HepG2 (cell line): ENCODE data around the gene LPO. TPM values are rescaled to one million over a fixed set of nuclear protein-coding genes. Genes with fewer than 3 reads are reported as not detected.

ENCODE experiments used
- ATAC-seq: fragments of 200-7000 bp; cut with Tn5 transposase; 3 replicates; pipeline ENCODE4 v1.9.1; 2020; ENCODE audit warnings: mild to moderate bottlenecking, moderate library complexity
- BruUV-seq: library from RNA; stranded (reverse); fragments of 400-500 nt; replicated peaks from 2 replicates; lab custom pipeline; 2021; lab: Mats Ljungman, UMichigan
- CTCF ChIA-PET: fragments of 300-600 bp; formaldehyde crosslinking; extraction: SDS; loops from one replicate; lab custom pipeline; 2021; ENCODE audit warnings: low total read pairs, inconsistent platforms, low intra/inter-chr PET ratio; lab: Yijun Ruan, JAX
- POLR2A ChIA-PET: fragments of 350-600 bp; sonication (Branson Sonifier 250); formaldehyde crosslinking; loops from one replicate; lab custom pipeline; 2020; ENCODE audit warnings: antibody characterized with exemption, inconsistent platforms; lab: Yijun Ruan, JAX
- DNase-seq: peaks from one replicate; pipeline ENCODE4 v3.0.0-alpha.2; 2015; ENCODE audit warnings: low spot score
- FAIRE-seq: peaks from 3 replicates; lab custom pipeline; 2011; peaks lifted over from hg19 to GRCh38; lab: Jason Lieb, UNC
- H2AFZ ChIP-seq: one replicate; pipeline ENCODE4 v1.6.1; 2011; ENCODE audit warnings: low read length, inconsistent platforms
- H3K27ac ChIP-seq: fragments of 300-600 bp; 3 replicates; pipeline ENCODE4 v1.8.0; 2011; ENCODE audit warnings: mixed run types, mild to moderate bottlenecking, mixed read lengths, low read length, inconsistent platforms; ENCODE audit not compliant: insufficient read depth; ENCODE audit errors: extremely low read length
- H3K27me3 ChIP-seq, 2 experiments: fragments of 200-600 bp in 1 of 2; 2 replicates in 1 of 2; 3 replicates in 1 of 2; pipeline versions ENCODE4 v1.6.0 to v1.8.0; 2011; ENCODE audit warnings: low read length in 2 of 2, mild to moderate bottlenecking in 2 of 2, moderate library complexity in 2 of 2, inconsistent platforms in 1 of 2; ENCODE audit not compliant: insufficient read depth in 2 of 2, control insufficient read depth in 1 of 2
- H3K36me3 ChIP-seq, 2 experiments: fragments of 200-600 bp in 1 of 2; replicated peaks in 1 of 2; 2 replicates in 1 of 2; 3 replicates in 1 of 2; pipeline versions ENCODE4 v1.5.1 to v1.8.0; 2011; ENCODE audit warnings: low read length in 2 of 2, inconsistent platforms in 1 of 2; ENCODE audit not compliant: insufficient read depth in 2 of 2, control insufficient read depth in 1 of 2
- H3K4me1 ChIP-seq: 2 replicates; pipeline ENCODE4 v1.5.1; 2012; ENCODE audit warnings: low read length, inconsistent platforms; ENCODE audit not compliant: insufficient read depth
- H3K4me2 ChIP-seq: 2 replicates; pipeline ENCODE4 v1.6.0; 2011; ENCODE audit warnings: low read depth, low read length, inconsistent platforms
- H3K4me3 ChIP-seq, 3 experiments: fragments of 200-600 bp in 1 of 3; sonication (generic), shearing (Covaris generic) in 1 of 3; replicated peaks in 1 of 3; 2 replicates each; pipeline ENCODE4 v1.5.1; 2011 to 2016; ENCODE audit warnings: low read length in 3 of 3, inconsistent platforms in 2 of 3, low read depth in 2 of 3, mild to moderate bottlenecking in 2 of 3, control low read depth in 1 of 3, mixed read lengths in 1 of 3; ENCODE audit not compliant: insufficient read depth in 1 of 3
- H3K79me2 ChIP-seq: one replicate; pipeline ENCODE4 v1.6.1; 2011; ENCODE audit warnings: low read length, inconsistent platforms; ENCODE audit not compliant: insufficient read depth
- H3K9ac ChIP-seq: 2 replicates; pipeline ENCODE4 v1.6.0; 2011; ENCODE audit warnings: mild to moderate bottlenecking, low read depth, low read length, inconsistent platforms; ENCODE audit not compliant: insufficient read depth
- H3K9me3 ChIP-seq: 2 replicates; pipeline ENCODE4 v1.5.1; 2012; ENCODE audit warnings: mild to moderate bottlenecking, low read length
- H4K20me1 ChIP-seq: 2 replicates; pipeline ENCODE4 v1.6.0; 2011; ENCODE audit warnings: inconsistent platforms, mild to moderate bottlenecking, low read length, moderate library complexity; ENCODE audit not compliant: insufficient read depth
- ATF7-NPFF ChIP-seq: sonication (generic); formaldehyde crosslinking; IDR thresholded peaks from 2 replicates; pipeline ENCODE4 v1.8.1; 2023; ENCODE audit warnings: mild to moderate bottlenecking, low read depth, missing genetic modification reagents, moderate library complexity
- GPN1 ChIP-seq: sonication (generic); formaldehyde crosslinking; IDR thresholded peaks from 2 replicates; pipeline ENCODE4 v1.5.1; 2020; ENCODE audit warnings: missing genetic modification reagents, borderline replicate concordance
- HMGXB3 ChIP-seq: sonication (generic); formaldehyde crosslinking; IDR thresholded peaks from 2 replicates; pipeline ENCODE4 v1.4.0; 2020; ENCODE audit warnings: missing genetic modification reagents, borderline replicate concordance
- NFIC ChIP-seq: IDR thresholded peaks from 2 replicates; pipeline ENCODE4 v1.6.1; 2012; ENCODE audit warnings: mild to moderate bottlenecking, low read length, inconsistent platforms
- PLRG1 ChIP-seq: fragments of 450-650 bp; conservative IDR thresholded peaks from 2 replicates; pipeline ENCODE4 v1.6.1; 2016
- PLSCR1 ChIP-seq: sonication (generic); formaldehyde crosslinking; IDR thresholded peaks from 2 replicates; pipeline ENCODE4 v1.5.0; 2020; ENCODE audit warnings: missing genetic modification reagents, mild to moderate bottlenecking, borderline replicate concordance
- TOE1 ChIP-seq: sonication (generic); formaldehyde crosslinking; IDR thresholded peaks from 2 replicates; pipeline ENCODE4 v1.4.0; 2020; ENCODE audit warnings: mild to moderate bottlenecking, missing genetic modification reagents
- ZFP36 ChIP-seq: fragments of 150-350 bp; IDR thresholded peaks from 2 replicates; pipeline ENCODE4 v1.6.1; 2018; ENCODE audit warnings: borderline replicate concordance, low read length, low read depth; ENCODE audit not compliant: partially characterized antibody
- ZFP36L1 ChIP-seq: sonication (generic); formaldehyde crosslinking; IDR thresholded peaks from 2 replicates; pipeline ENCODE4 v1.8.0; 2022; ENCODE audit warnings: mild to moderate bottlenecking, missing genetic modification reagents, moderate library complexity
- ZNF333 ChIP-seq: sonication (generic); formaldehyde crosslinking; IDR thresholded peaks from 2 replicates; pipeline ENCODE4 v1.4.0; 2020; ENCODE audit warnings: mild to moderate bottlenecking, missing genetic modification reagents, borderline replicate concordance
- ZNF597 ChIP-seq: sonication (generic); formaldehyde crosslinking; IDR thresholded peaks from 2 replicates; pipeline ENCODE4 v1.5.0; 2020; ENCODE audit warnings: missing genetic modification reagents
- ZNF839 ChIP-seq: sonication (generic); formaldehyde crosslinking; IDR thresholded peaks from 2 replicates; pipeline ENCODE4 v1.4.0; 2020; ENCODE audit warnings: missing genetic modification reagents, mild to moderate bottlenecking, borderline replicate concordance
- WGBS: methylation state at CpG from one replicate; pipeline ENCODE4 v1.1.6; 2017; ENCODE audit warnings: low lambda C conversion rate; 5-methylcytosine and 5-hydroxymethylcytosine counted together
- in situ Hi-C: cut with HindIII; loops from 2 replicates; pipeline ENCODE4 v1.10.0; 2017; ENCODE audit warnings: low pct_unique_long_range_greater_than_20kb; ENCODE audit not compliant: extremely low pct_ligation_motif_present
- intact Hi-C: fragments of 100-400 bp; cut with micrococcal nuclease; formaldehyde crosslinking; loops from one replicate; pipeline ENCODE4 v1.10.0; 2022; ENCODE audit not compliant: unreplicated experiment
- polyA plus RNA-seq, 8 experiments: library from polyadenylated mRNA; depleted of rRNA in 3 of 8; stranded (reverse) in 7 of 8; unstranded in 1 of 8; fragments of >200 nt; fragmentation: Illumina TruSeq in 4 of 8; extraction: Trizol in 4 of 8; gene quantifications; 2 replicates each; pipeline versions ENCODE4 v1.2.1 to v1.2.3, GENCODE V29; 2011 to 2016; ENCODE audit warnings: low read depth in 4 of 8, missing spikeins in 1 of 8, mixed read lengths in 1 of 8; ENCODE audit not compliant: insufficient read depth in 1 of 8
- total RNA-seq, 5 experiments: library from RNA; depleted of rRNA; stranded (reverse); fragments of >200 nt; fragmentation: Illumina TruSeq; extraction: Trizol; gene quantifications; 2 replicates each; pipeline ENCODE4 v1.2.3, GENCODE V29; 2016; ENCODE audit warnings: low read depth in 1 of 5

The LPO gene
- total and polyA plus RNA-seq, 2 of the 13 experiments (the other 11 are each of a cell fraction or from before 2014, with no cell fraction given), result not detected

- 49% methylated on average over 6 of the region's 6 CpGs for WGBS
- Histone ChIP-seq H3K4me3 (no peak overlapping the region), H3K27me3 (peaks cover 8 to 33% of the 10 kb centered on the region in 2 experiments; a peak in 4 of 5 replicates), H3K79me2 (no peaks in the 10 kb centered on the region), H3K27ac (no peak overlapping the region), H3K9ac (no peak overlapping the region), H2AFZ (no peak overlapping the region), H3K36me3 (no peaks in the 10 kb centered on the region), H3K4me1 (no peaks in the 10 kb centered on the region), H4K20me1 (no peaks in the 10 kb centered on the region), H3K4me2 (no peak overlapping the region), H3K9me3 (no peaks in the 10 kb centered on the region)
- no peak for TF ChIP-seq ATF7-NPFF (CRISPR knock-in tag)
- in situ Hi-C loops, result no loop called here
- BruUV-seq, result no TSS peak
- no peak for DNase-seq
- ATAC-seq, result no peak
- FAIRE-seq, result no peak
- ChIA-PET CTCF (no interaction called here), POLR2A (no interaction called here)
- intact Hi-C loops, result no loop called here
Observed at GRCh38 chr17:58300336-58300735, 62.0 kb downstream of the LPO start.

GRCh38 chr17:58301504-58302150 is 63.2 kb downstream of the LPO start:
- 52% methylated on average over 14 of the region's 16 CpGs for WGBS
- DNase-seq, result no peak
- Histone ChIP-seq H3K27ac (no peak overlapping the region), H3K9ac (no peak overlapping the region), H3K4me1 (no peaks in the 10 kb centered on the region), H3K4me3 (no peak overlapping the region), H3K4me2 (no peak overlapping the region), H3K79me2 (no peaks in the 10 kb centered on the region), H2AFZ (no peak overlapping the region), H4K20me1 (no peaks in the 10 kb centered on the region), H3K36me3 (no peaks in the 10 kb centered on the region), H3K9me3 (no peaks in the 10 kb centered on the region), H3K27me3 (peaks cover 9 to 43% of the 10 kb centered on the region in 2 experiments; a peak in 4 of 5 replicates)
- FAIRE-seq, result no peak
- POLR2A ChIA-PET, result no interaction called here
- in situ Hi-C loops, result no loop called here
- intact Hi-C loops, result no loop called here
- CTCF ChIA-PET, result no interaction called here
- no TSS peak for BruUV-seq
- no peak for ATAC-seq
- TF ChIP-seq ZFP36L1 (CRISPR knock-in tag) (no peak), GPN1 (no peak), ZNF333 (no peak), TOE1 (no peak), PLSCR1 (CRISPR knock-in tag) (no peak), ZNF839 (no peak), PLRG1 (no peak), ZNF597 (no peak), NFIC (no peak), ZFP36 (no peak), HMGXB3 (CRISPR knock-in tag) (no peak)
